Measurements from ENCODE around the gene UQCRHL. TPM values are rescaled to one million over a fixed set of nuclear protein-coding genes. Genes with fewer than 3 reads are reported as not detected.
"Not testable (repeated sequence)": the region's sequence is repeated elsewhere in the genome, so short reads cannot be mapped to it uniquely, and the experiment has no call there.

UQCRHL gene
- total RNA-seq, 1 experiment from 2014 or later: 11.2 TPM

GRCh38 chr1:15836772-15837669, 29.6 kb upstream of the UQCRHL start:
- CTCF ChIA-PET: no interaction called here
- intact Hi-C loops (cut with micrococcal nuclease): no loop called here

GRCh38 chr1:15836511-15836771, 29.0 kb upstream of the UQCRHL start:
- Histone ChIP-seq H3K4me3 (ENCODE audit: low read length) (peak overlapping the region; percentile 70), H3K4me1 (ENCODE audit: insufficient read depth, low read length) (peaks cover 19% of the 10 kb centered on the region), H3K4me2 (ENCODE audit: low read length) (peak overlapping the region; percentile 100), H3K27ac (ENCODE audit: low read length) (peak overlapping the region; percentile 76), H3K79me2 (ENCODE audit: low read length) (peaks cover 21% of the 10 kb centered on the region), H3K9ac (ENCODE audit: low read length) (peak overlapping the region; percentile 86)
- H3K36me3 ChIP-seq (ENCODE audit: low read depth, low read length); DNase-seq; H3K9me3 ChIP-seq (ENCODE audit: low read length); H3K27me3 ChIP-seq (ENCODE audit: low read length); H4K20me1 ChIP-seq (ENCODE audit: low read length); H2AFZ ChIP-seq (ENCODE audit: low read length); ATAC-seq; BruUV-seq (replicated peaks); H3K9me2 ChIP-seq (replicated peaks; ENCODE audit: low read length); H3F3A ChIP-seq (ENCODE audit: low read length, unreplicated experiment); intact Hi-C loops (cut with micrococcal nuclease): not testable (repeated sequence)
- CTCF ChIA-PET: interaction anchor here (0.6 kb wide), 1 partner anchor 407 kb away, joined by 3 read pairs; no protein-coding TSS in a partner anchor
- POLR2A ChIA-PET (ENCODE audit: unreplicated experiment): interaction anchor here (0.5 to 1.0 kb wide), 2 partner anchors 11 to 41 kb away, joined by 3 to 6 read pairs; partner anchors contain the start of gene SPEN

More at GRCh38 chr1:15836772-15837669, 29.6 kb upstream of the UQCRHL start:
- TF ChIP-seq EZH2phosphoT487 (IDR thresholded peaks at IDR 0.05; ENCODE audit: borderline replicate concordance, low read length): no peak
- TF ChIP-seq CTCF (conservative IDR thresholded peaks at IDR 0.05; ENCODE audit: low read depth, low read length): no peak
- no peak for TF ChIP-seq EZH2 (IDR thresholded peaks at IDR 0.05; ENCODE audit: low read length, unreplicated experiment)
- Histone ChIP-seq H3F3A (ENCODE audit: low read length, unreplicated experiment) (no peaks in the 10 kb centered on the region), H3K9me3 (ENCODE audit: low read length) (no peaks in the 10 kb centered on the region), H3K9ac (ENCODE audit: low read length) (no peak overlapping the region), H3K27ac (ENCODE audit: low read length) (no peak overlapping the region), H4K20me1 (ENCODE audit: low read length) (no peaks in the 10 kb centered on the region), H2AFZ (ENCODE audit: low read length) (no peak overlapping the region), H3K36me3 (ENCODE audit: low read depth, low read length) (no peaks in the 10 kb centered on the region), H3K27me3 (ENCODE audit: low read length) (no peaks in the 10 kb centered on the region), H3K79me2 (ENCODE audit: low read length) (peaks cover 18% of the 10 kb centered on the region), H3K4me3 (ENCODE audit: low read length) (no peak overlapping the region), H3K4me1 (ENCODE audit: insufficient read depth, low read length) (peaks cover 19% of the 10 kb centered on the region), H3K9me2 (replicated peaks; ENCODE audit: low read length) (no peaks in the 10 kb centered on the region), H3K4me2 (ENCODE audit: low read length) (peak overlapping the region; percentile 100)
- no peak for ATAC-seq
- no peak for DNase-seq
- POLR2A ChIA-PET (ENCODE audit: unreplicated experiment): interaction anchor here (0.7 kb wide), 1 partner anchor 41 kb away, joined by 5 read pairs; no protein-coding TSS in a partner anchor
- no TSS peak for BruUV-seq (replicated peaks)

- H3K9me2 ChIP-seq (replicated peaks; ENCODE audit: low read length): no peaks in the 10 kb centered on the region
- BruUV-seq (replicated peaks): no TSS peak
- ChIA-PET CTCF (interaction anchor here (0.6 kb wide), 1 partner anchor 408 kb away, joined by 3 read pairs; no protein-coding TSS in a partner anchor), POLR2A (ENCODE audit: unreplicated experiment) (interaction anchor here (0.5 to 1.0 kb wide), 2 partner anchors 11 to 40 kb away, joined by 3 to 6 read pairs; partner anchors contain the start of gene SPEN)
- H3K27ac ChIP-seq (ENCODE audit: low read length): peak overlapping the region; percentile 100
- intact Hi-C loops (cut with micrococcal nuclease): loop anchor here (1.0 kb wide), 1 partner anchor 11 kb away; the partner anchor contains the start of gene SPEN
- TF ChIP-seq EZH2 (IDR thresholded peaks at IDR 0.05; ENCODE audit: low read length, unreplicated experiment) (no peak), CTCF (conservative IDR thresholded peaks at IDR 0.05; ENCODE audit: low read depth, low read length) (no peak), EZH2phosphoT487 (IDR thresholded peaks at IDR 0.05; ENCODE audit: borderline replicate concordance, low read length) (no peak)
- H3K27me3 ChIP-seq (ENCODE audit: low read length): no peaks in the 10 kb centered on the region
- H3F3A ChIP-seq (ENCODE audit: low read length, unreplicated experiment): no peaks in the 10 kb centered on the region
- H3K79me2 ChIP-seq (ENCODE audit: low read length): peaks cover 21% of the 10 kb centered on the region
- ATAC-seq (peak; percentile 58), DNase-seq (peak; percentile 99)
- no peaks in the 10 kb centered on the region for H4K20me1 ChIP-seq (ENCODE audit: low read length)
- peaks cover 19% of the 10 kb centered on the region for H3K4me1 ChIP-seq (ENCODE audit: insufficient read depth, low read length)
- H3K9ac ChIP-seq (ENCODE audit: low read length): peak overlapping the region; percentile 100
- peak overlapping the region; percentile 100 for H3K4me2 ChIP-seq (ENCODE audit: low read length)
- H3K9me3 ChIP-seq (ENCODE audit: low read length): no peaks in the 10 kb centered on the region
- peak overlapping the region; percentile 74 for H3K4me3 ChIP-seq (ENCODE audit: low read length)
- peak overlapping the region; percentile 92 for H2AFZ ChIP-seq (ENCODE audit: low read length)
- no peaks in the 10 kb centered on the region for H3K36me3 ChIP-seq (ENCODE audit: low read depth, low read length)
These were observed 28.5 kb upstream of the UQCRHL start for GRCh38 chr1:15835741-15836510.

Measured in PC-3 (cell line).